HepG2 (cell line): Measurements from ENCODE around the gene ARAP3. TPM values are rescaled to one million over a fixed set of nuclear protein-coding genes. Genes with fewer than 3 reads are reported as not detected.

Experiments
- DNMT1 ChIP-seq: sonication (generic); formaldehyde crosslinking; IDR thresholded peaks from 2 replicates; pipeline ENCODE4 v1.5.1; 2020; ENCODE audit warnings: mild to moderate bottlenecking, missing genetic modification reagents
- DNMT3B ChIP-seq: conservative IDR thresholded peaks from 2 replicates; pipeline ENCODE4 v1.6.1; 2016; ENCODE audit warnings: missing biosample characterization, control low read depth
- EP300 ChIP-seq, 3 experiments: sonication (generic) in 1 of 3; formaldehyde crosslinking in 1 of 3; IDR thresholded peaks; 2 replicates each; pipeline versions ENCODE4 v1.5.1 to v1.6.1; 2011 to 2020; ENCODE audit warnings: low read depth in 2 of 3, low read length in 2 of 3, borderline replicate concordance in 1 of 3, improper control_type of control experiment in 1 of 3, mild to moderate bottlenecking in 1 of 3, missing genetic modification reagents in 1 of 3, moderate library complexity in 1 of 3
- HBP1 ChIP-seq: IDR thresholded peaks from 2 replicates; pipeline ENCODE4 v1.6.1; 2016; ENCODE audit warnings: low read depth, control low read depth
- HOXD1 ChIP-seq: sonication (generic); formaldehyde crosslinking; IDR thresholded peaks from 2 replicates; pipeline ENCODE4 v1.5.0; 2020; ENCODE audit warnings: missing genetic modification reagents
- PHF8 ChIP-seq: sonication (generic); formaldehyde crosslinking; IDR thresholded peaks from 2 replicates; pipeline ENCODE4 v1.5.0; 2020; ENCODE audit warnings: missing genetic modification reagents
- PRDM4 ChIP-seq: sonication (generic); formaldehyde crosslinking; IDR thresholded peaks from 2 replicates; pipeline ENCODE4 v1.9.0; 2021; ENCODE audit warnings: missing genetic modification reagents, borderline replicate concordance
- RFXANK ChIP-seq: IDR thresholded peaks from 2 replicates; pipeline ENCODE4 v1.6.1; 2016
- SNAPC2 ChIP-seq: sonication (generic); formaldehyde crosslinking; IDR thresholded peaks from 2 replicates; pipeline ENCODE4 v1.8.1; 2022; ENCODE audit warnings: mild to moderate bottlenecking, missing genetic modification reagents
- TRIM24 ChIP-seq: sonication (generic); formaldehyde crosslinking; IDR thresholded peaks from 2 replicates; pipeline ENCODE4 v1.8.0; 2022; ENCODE audit warnings: mild to moderate bottlenecking, missing genetic modification reagents
- ZFP82 ChIP-seq: sonication (generic); formaldehyde crosslinking; IDR thresholded peaks from 2 replicates; pipeline ENCODE4 v1.5.1; 2020; ENCODE audit warnings: mild to moderate bottlenecking, missing genetic modification reagents, borderline replicate concordance
- ZMYM2 ChIP-seq: sonication (generic); formaldehyde crosslinking; IDR thresholded peaks from 2 replicates; pipeline ENCODE4 v1.8.0; 2022; ENCODE audit warnings: mild to moderate bottlenecking, missing genetic modification reagents
- ZNF225 ChIP-seq: sonication (generic); formaldehyde crosslinking; IDR thresholded peaks from 2 replicates; pipeline ENCODE4 v1.4.0; 2020; ENCODE audit warnings: mild to moderate bottlenecking, missing genetic modification reagents
- ZNF264 ChIP-seq: sonication (generic); formaldehyde crosslinking; IDR thresholded peaks from 2 replicates; pipeline ENCODE4 v1.4.0; 2020; ENCODE audit warnings: missing genetic modification reagents
- ZNF33A ChIP-seq: sonication (generic); formaldehyde crosslinking; IDR thresholded peaks from 2 replicates; pipeline ENCODE4 v1.5.1; 2020; ENCODE audit warnings: missing genetic modification reagents, mild to moderate bottlenecking, moderate library complexity, borderline replicate concordance
- ZNF484 ChIP-seq: sonication (generic); formaldehyde crosslinking; IDR thresholded peaks from 2 replicates; pipeline ENCODE4 v1.5.1; 2020; ENCODE audit warnings: mild to moderate bottlenecking, low read depth, missing genetic modification reagents, borderline replicate concordance
- ZNF777 ChIP-seq: sonication (generic); formaldehyde crosslinking; IDR thresholded peaks from 2 replicates; pipeline ENCODE4 v1.4.0; 2020; ENCODE audit warnings: missing genetic modification reagents
- ZSCAN31 ChIP-seq: sonication (generic); formaldehyde crosslinking; IDR thresholded peaks from 2 replicates; pipeline ENCODE4 v1.5.0; 2020; ENCODE audit warnings: low read depth, mild to moderate bottlenecking, missing genetic modification reagents
- polyA plus RNA-seq, 8 experiments: library from polyadenylated mRNA; depleted of rRNA in 3 of 8; stranded (reverse) in 7 of 8; unstranded in 1 of 8; fragments of >200 nt; fragmentation: Illumina TruSeq in 4 of 8; extraction: Trizol in 4 of 8; gene quantifications; 2 replicates each; pipeline versions ENCODE4 v1.2.1 to v1.2.3, GENCODE V29; 2011 to 2016; ENCODE audit warnings: low read depth in 4 of 8, missing spikeins in 1 of 8, mixed read lengths in 1 of 8; ENCODE audit not compliant: insufficient read depth in 1 of 8
- total RNA-seq, 5 experiments: library from RNA; depleted of rRNA; stranded (reverse); fragments of >200 nt; fragmentation: Illumina TruSeq; extraction: Trizol; gene quantifications; 2 replicates each; pipeline ENCODE4 v1.2.3, GENCODE V29; 2016; ENCODE audit warnings: low read depth in 1 of 5
- TF ChIP-seq, protein P1 (sequence below): sonication (generic); formaldehyde crosslinking; IDR thresholded peaks from 2 replicates; pipeline ENCODE4 v1.5.0; 2020; ENCODE audit warnings: mild to moderate bottlenecking, low read depth, missing genetic modification reagents, borderline replicate concordance
- TF ChIP-seq, protein P2 (sequence below), 2 experiments: sonication (generic) in 1 of 2; formaldehyde crosslinking in 1 of 2; IDR thresholded peaks; 2 replicates each; pipeline versions ENCODE4 v1.4.0 to v1.6.1; 2018 to 2020; ENCODE audit warnings: missing genetic modification reagents in 2 of 2, borderline replicate concordance in 1 of 2, low read depth in 1 of 2, mild to moderate bottlenecking in 1 of 2, missing biosample characterization in 1 of 2
- TF ChIP-seq, protein P3 (sequence below): sonication (generic); formaldehyde crosslinking; IDR thresholded peaks from 2 replicates; pipeline ENCODE4 v1.8.1; 2023; ENCODE audit warnings: missing genetic modification reagents, mild to moderate bottlenecking, borderline replicate concordance

The ARAP3 gene
- total and polyA plus RNA-seq, 2 of the 13 experiments (the other 11 are each of a cell fraction or from before 2014, with no cell fraction given) = 0.25 TPM; not detected in 1

GRCh38 chr5:141618804-141619554 is 63.1 kb downstream of the ARAP3 start, which contains the start of gene DIAPH1 (continued):
- TF ChIP-seq PRDM4 (CRISPR knock-in tag) = no peak
- TF ChIP-seq DNMT1 (CRISPR knock-in tag) = no peak
- TF ChIP-seq DNMT3B = no peak; the same call in 1 of the 2 replicates
- no peak for TF ChIP-seq ZNF484 (CRISPR knock-in tag)
- TF ChIP-seq PHF8 (CRISPR knock-in tag) = peak; percentile 55
- TF ChIP-seq ZNF33A = no peak
- peak; percentile 93 for TF ChIP-seq ZSCAN31 (CRISPR knock-in tag)
- TF ChIP-seq, protein P1, sequence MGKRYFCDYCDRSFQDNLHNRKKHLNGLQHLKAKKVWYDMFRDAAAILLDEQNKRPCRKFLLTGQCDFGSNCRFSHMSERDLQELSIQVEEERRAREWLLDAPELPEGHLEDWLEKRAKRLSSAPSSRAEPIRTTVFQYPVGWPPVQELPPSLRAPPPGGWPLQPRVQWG (CRISPR knock-in tag) = no peak
- no peak for TF ChIP-seq TRIM24 (CRISPR knock-in tag)
- no peak for TF ChIP-seq ZNF225 (CRISPR knock-in tag)
- TF ChIP-seq SNAPC2 (CRISPR knock-in tag) = no peak; the same call in 1 of the 2 replicates
- peak; percentile 32 to 50; a peak in 2 of 4 replicates for TF ChIP-seq EP300 (IDR thresholded peaks at IDR 0.05; ENCODE audit: low read depth in 2 of 2, low read length in 2 of 2)
- TF ChIP-seq EP300 (CRISPR knock-in tag; IDR thresholded peaks at IDR 0.05; ENCODE audit: borderline replicate concordance) = peak; percentile 33; the same call in 1 of the 2 replicates
- TF ChIP-seq, protein P2, sequence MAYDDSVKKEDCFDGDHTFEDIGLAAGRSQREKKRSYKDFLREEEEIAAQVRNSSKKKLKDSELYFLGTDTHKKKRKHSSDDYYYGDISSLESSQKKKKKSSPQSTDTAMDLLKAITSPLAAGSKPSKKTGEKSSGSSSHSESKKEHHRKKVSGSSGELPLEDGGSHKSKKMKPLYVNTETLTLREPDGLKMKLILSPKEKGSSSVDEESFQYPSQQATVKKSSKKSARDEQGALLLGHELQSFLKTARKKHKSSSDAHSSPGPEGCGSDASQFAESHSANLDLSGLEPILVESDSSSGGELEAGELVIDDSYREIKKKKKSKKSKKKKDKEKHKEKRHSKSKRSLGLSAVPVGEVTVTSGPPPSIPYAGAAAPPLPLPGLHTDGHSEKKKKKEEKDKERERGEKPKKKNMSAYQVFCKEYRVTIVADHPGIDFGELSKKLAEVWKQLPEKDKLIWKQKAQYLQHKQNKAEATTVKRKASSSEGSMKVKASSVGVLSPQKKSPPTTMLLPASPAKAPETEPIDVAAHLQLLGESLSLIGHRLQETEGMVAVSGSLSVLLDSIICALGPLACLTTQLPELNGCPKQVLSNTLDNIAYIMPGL (CRISPR knock-in tag; IDR thresholded peaks at IDR 0.05; ENCODE audit: borderline replicate concordance in 1 of 2, low read depth in 1 of 2) = peak; percentile 76 to 81; a peak in 3 of 4 replicates
- peak; percentile 89; the same call in 1 of the 2 replicates for TF ChIP-seq HBP1
- TF ChIP-seq ZNF264 (CRISPR knock-in tag) = no peak; the same call in 1 of the 2 replicates
- no peak for TF ChIP-seq ZNF777 (CRISPR knock-in tag)
- TF ChIP-seq ZFP82 = peak; percentile 57; the same call in 1 of the 2 replicates
- TF ChIP-seq, protein P3, sequence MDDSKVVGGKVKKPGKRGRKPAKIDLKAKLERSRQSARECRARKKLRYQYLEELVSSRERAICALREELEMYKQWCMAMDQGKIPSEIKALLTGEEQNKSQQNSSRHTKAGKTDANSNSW (CRISPR knock-in tag) = no peak
- TF ChIP-seq RFXANK (CRISPR knock-in tag) = no peak
- TF ChIP-seq HOXD1 (CRISPR knock-in tag) = peak; percentile 89
- no peak for TF ChIP-seq ZMYM2 (CRISPR knock-in tag)
